Astrocyte (in vitro differentiated cells and primary cell): ENCODE results near the gene ECI1.

Source experiments
- CTCF ChIP-seq: IDR thresholded peaks from 2 replicates; pipeline ENCODE4 v1.5.1; 2011; ENCODE audit warnings: low read depth, mild to moderate bottlenecking, inconsistent platforms, low read length, moderate library complexity; ENCODE audit not compliant: insufficient read depth
- EZH2 ChIP-seq: IDR thresholded peaks from 2 replicates; pipeline ENCODE4 v1.6.1; 2012; ENCODE audit warnings: mild to moderate bottlenecking, low read length, inconsistent platforms; ENCODE audit not compliant: insufficient read depth

- TF ChIP-seq CTCF (no peak), EZH2 (no peak)
Observed at GRCh38 chr16:2199621-2200139, 51.7 kb downstream of the ECI1 start.
